GM12892 (cell line): ENCODE results near the gene HOXA11.

Experiments
- POLR2A ChIP-seq: IDR thresholded peaks from 2 replicates; pipeline ENCODE4 v1.6.1; 2011; ENCODE audit warnings: low read depth, low read length, control low read depth
- POLR2AphosphoS5 ChIP-seq: IDR thresholded peaks from 2 replicates; pipeline ENCODE4 v1.6.1; 2011; ENCODE audit warnings: low read depth, low read length, control low read depth

- no peak for TF ChIP-seq POLR2AphosphoS5
- no peak for TF ChIP-seq POLR2A
Observed at GRCh38 chr7:27165996-27166530, 19.0 kb downstream of the HOXA11 start.
